Brain microvascular endothelial cell (primary cell): ENCODE measurements around the gene CBLIF.

Source experiments
- DNase-seq: peaks from one replicate; pipeline ENCODE4 v3.0.0-alpha.2; 2020
- H3K27ac ChIP-seq: fragments of 250-450 bp; sonication (Bioruptor Pico); 2 replicates; pipeline ENCODE4 v1.5.1; 2020; ENCODE audit warnings: mild to moderate bottlenecking, moderate library complexity
- H3K27me3 ChIP-seq: fragments of 250-450 bp; sonication (Bioruptor Pico); replicated peaks from 2 replicates; pipeline ENCODE4 v1.5.1; 2020; ENCODE audit warnings: mild to moderate bottlenecking
- H3K36me3 ChIP-seq: fragments of 250-450 bp; sonication (Bioruptor Pico); replicated peaks from 2 replicates; pipeline ENCODE4 v1.5.1; 2020; ENCODE audit warnings: mild to moderate bottlenecking
- H3K4me3 ChIP-seq: 2 replicates; pipeline ENCODE4 v1.5.1; 2011; ENCODE audit warnings: low read depth, mild to moderate bottlenecking, control low read depth, low read length, moderate library complexity
- in situ Hi-C: cut with HindIII; loops from 2 replicates; pipeline ENCODE4 v1.10.0; 2017; ENCODE audit warnings: low sequenced_read_pairs, low pct_ligation_motif_present
- TF ChIP-seq, protein P1 (sequence below): IDR thresholded peaks from 2 replicates; pipeline ENCODE4 v1.5.1; 2011; ENCODE audit warnings: low read depth, mild to moderate bottlenecking, moderate library complexity, low read length, control low read depth, inconsistent platforms; ENCODE audit errors: missing control alignments

The CBLIF gene

DNA sequence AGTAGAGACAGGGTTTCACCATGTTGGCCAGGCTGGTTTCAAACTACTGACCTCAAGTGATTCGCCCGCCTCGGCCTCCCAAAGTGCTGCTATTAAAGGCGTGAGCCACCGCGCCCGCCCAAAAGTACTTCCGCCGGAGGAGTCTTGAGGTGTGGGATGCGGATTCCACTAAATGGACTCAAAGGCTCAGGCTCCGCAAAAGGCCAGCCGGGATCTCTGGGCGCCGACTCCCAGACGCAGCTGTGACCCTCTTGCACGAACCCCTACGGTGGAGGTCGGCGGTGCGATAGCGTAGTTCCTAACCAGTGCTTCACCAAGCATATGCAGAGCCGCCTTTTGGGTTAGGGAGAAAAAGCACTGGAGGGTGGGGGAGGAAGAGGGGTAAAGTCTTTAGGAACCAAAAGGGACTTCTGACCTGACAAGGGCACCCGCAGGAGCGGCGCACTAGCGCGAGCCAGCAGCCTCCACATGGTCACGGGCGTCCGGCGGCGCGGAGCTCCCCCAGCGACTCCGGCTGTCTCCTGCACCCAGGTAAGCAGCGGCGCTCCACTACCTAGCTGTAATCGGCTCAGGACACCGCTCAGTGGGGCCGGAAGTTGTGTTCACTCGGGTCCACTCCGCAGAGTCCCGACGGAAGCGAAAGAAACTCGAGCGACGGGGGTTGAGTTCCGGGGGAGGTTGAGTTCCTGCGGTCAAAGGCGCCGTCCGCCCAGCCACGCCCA, 34.9 kb downstream of the CBLIF start, which contains the start of gene MRPL16:
Gene MRPL16 (minus strand): TSS at position 590 of the 722 bp plus-strand sequence. CDS start 120 bp downstream, at position 470.
- in situ Hi-C loops = no loop called here
- DNase-seq = peak; percentile 69
- Histone ChIP-seq H3K27ac (peak within 1 kb of the TSS; percentile 30), H3K4me3 (peak within 1 kb of the TSS; percentile 100), H3K27me3 (no peaks in the 10 kb centered on the region), H3K36me3 (peaks cover 19% of the 10 kb centered on the region)
- TF ChIP-seq, protein P1, sequence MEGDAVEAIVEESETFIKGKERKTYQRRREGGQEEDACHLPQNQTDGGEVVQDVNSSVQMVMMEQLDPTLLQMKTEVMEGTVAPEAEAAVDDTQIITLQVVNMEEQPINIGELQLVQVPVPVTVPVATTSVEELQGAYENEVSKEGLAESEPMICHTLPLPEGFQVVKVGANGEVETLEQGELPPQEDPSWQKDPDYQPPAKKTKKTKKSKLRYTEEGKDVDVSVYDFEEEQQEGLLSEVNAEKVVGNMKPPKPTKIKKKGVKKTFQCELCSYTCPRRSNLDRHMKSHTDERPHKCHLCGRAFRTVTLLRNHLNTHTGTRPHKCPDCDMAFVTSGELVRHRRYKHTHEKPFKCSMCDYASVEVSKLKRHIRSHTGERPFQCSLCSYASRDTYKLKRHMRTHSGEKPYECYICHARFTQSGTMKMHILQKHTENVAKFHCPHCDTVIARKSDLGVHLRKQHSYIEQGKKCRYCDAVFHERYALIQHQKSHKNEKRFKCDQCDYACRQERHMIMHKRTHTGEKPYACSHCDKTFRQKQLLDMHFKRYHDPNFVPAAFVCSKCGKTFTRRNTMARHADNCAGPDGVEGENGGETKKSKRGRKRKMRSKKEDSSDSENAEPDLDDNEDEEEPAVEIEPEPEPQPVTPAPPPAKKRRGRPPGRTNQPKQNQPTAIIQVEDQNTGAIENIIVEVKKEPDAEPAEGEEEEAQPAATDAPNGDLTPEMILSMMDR = peak; percentile 15

DNA sequence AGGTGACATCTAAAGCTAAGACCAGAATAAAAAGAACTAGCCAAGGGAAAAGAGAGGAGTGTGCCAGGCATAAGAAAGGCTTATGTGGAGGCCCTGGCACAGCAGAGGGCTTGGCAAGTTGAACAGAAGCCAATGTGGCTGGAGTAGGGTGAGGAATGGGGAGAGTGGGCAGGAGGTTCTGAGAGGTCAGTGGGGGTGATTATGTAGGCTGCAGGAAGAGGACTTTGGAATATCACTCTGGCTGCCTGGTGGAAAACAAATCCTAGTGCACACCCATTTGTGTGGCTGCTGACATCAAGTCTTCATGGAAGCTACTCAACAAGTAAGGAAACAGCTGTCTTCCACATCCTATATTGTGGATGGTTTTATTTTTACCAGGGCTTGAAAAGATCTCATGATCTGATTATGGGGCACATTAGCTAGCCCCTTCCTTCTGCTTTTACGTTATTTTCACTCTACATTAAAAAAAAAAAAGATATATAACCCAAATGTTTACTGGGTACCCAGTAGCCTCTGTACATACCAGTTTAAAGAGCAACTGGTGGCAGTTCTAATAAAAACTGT, 38.2 kb downstream of the CBLIF start:
- in situ Hi-C loops = no loop called here
- TF ChIP-seq, protein P1 = no peak
- H3K27ac ChIP-seq = no peak overlapping the region
- H3K4me3 ChIP-seq = no peak overlapping the region
- H3K36me3 ChIP-seq = peaks cover 29% of the 10 kb centered on the region
- no peaks in the 10 kb centered on the region for H3K27me3 ChIP-seq
- no peak for DNase-seq

DNA sequence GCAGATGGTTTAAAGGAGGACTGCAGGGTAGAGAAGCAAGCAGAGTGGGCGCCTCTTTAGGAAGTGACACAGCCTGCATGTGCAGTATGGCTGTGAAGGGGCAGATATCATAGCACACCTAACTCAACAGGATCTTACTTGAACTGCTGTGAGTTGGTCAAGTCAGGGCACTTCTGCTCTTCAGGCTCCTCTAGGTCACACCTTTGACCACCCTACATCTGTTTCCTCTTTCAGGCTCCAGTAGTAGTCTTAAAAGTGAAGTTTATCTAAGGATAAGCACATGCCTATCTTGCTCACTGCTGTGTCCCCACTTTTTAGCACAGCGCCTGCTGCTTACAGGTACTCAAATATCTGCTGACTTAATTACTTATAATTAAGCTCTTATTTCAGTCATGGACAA, 41.2 kb downstream of the CBLIF start:
- DNase-seq = no peak
- no peaks in the 10 kb centered on the region for H3K27me3 ChIP-seq
- H3K36me3 ChIP-seq = peaks cover 31% of the 10 kb centered on the region
- no peak overlapping the region for H3K4me3 ChIP-seq
- H3K27ac ChIP-seq = no peak overlapping the region
- TF ChIP-seq, protein P1 = no peak
- in situ Hi-C loops = no loop called here

DNA sequence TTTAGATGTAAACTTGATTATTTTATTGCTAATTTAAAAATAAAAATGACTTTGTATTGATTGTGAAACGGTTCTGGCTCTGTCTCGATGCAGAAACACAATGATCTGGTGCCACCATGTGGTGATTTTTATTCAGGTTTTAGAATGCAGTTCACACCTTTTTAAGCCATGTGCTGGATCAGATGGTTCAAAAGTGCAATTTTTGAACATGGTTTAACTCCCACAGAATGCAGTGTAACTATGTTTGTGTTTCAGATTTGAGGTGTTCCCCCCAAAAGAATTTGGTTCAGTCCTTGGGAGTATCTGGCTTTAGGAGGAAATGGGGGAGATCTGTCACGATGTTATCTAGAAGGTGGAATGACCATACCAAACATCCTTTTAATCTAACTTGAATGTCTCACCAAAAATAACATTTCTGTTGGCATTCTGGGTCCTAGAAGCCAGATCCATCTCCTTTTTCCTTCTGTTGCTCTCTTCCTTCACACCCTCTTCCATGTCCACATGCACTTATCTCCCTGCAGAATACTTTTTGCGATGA, 42.6 kb downstream of the CBLIF start:
- peak; percentile 58 for DNase-seq
- in situ Hi-C loops = no loop called here
- TF ChIP-seq, protein P1 = peak; percentile 56
- Histone ChIP-seq H3K4me3 (no peak overlapping the region), H3K27ac (no peak overlapping the region), H3K36me3 (peaks cover 31% of the 10 kb centered on the region), H3K27me3 (no peaks in the 10 kb centered on the region)

DNA sequence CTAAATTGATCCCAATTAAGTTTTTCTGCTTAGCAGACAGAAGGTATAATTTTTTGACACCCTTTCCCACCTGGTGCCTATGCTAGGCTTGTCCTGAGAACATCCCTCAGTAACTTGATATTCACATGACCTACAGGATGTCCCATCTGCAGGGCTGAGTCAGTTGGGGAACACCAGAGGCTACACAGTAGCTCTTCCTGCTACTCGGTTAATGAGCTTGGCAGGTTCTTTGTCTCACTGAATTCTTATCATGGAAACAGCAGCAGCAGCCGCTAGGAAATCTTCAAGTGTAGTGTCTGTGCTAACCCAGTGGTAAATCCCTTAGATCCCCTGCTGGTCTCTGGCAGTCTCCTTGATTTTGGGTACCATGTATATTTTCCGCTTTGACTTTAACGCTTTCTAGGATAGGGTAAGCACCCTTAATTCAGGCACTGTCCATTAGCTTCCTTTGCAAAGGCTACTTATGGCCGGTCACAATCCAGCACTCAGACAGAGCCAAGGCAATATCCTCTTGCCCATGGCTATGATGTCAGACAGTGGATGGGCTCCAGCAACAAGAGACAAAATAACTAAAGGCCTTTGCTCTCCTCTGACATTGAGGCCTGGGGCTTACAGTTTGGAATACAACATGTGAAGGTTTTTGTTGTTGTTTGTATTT, 43.2 kb downstream of the CBLIF start:
- DNase-seq = peak; percentile 2
- TF ChIP-seq, protein P1 = no peak
- Histone ChIP-seq H3K36me3 (peaks cover 29% of the 10 kb centered on the region), H3K27me3 (no peaks in the 10 kb centered on the region), H3K4me3 (no peak overlapping the region), H3K27ac (no peak overlapping the region)
- in situ Hi-C loops = no loop called here
